Left ventricle myocardium inferior (tissue), 1 donor: Measurements from ENCODE around the gene OTOGL. TPM values are rescaled to one million over a fixed set of nuclear protein-coding genes. Genes with fewer than 3 reads are reported as not detected.

Experiments used
- DNase-seq: peaks from one replicate; pipeline ENCODE4 v3.0.0-alpha.2; 2020
- H3K27ac ChIP-seq: fragments of 200-600 bp; replicated peaks from 2 replicates; pipeline ENCODE4 v1.8.0; 2021
- H3K27me3 ChIP-seq: fragments of 200-600 bp; 2 replicates; pipeline ENCODE4 v1.8.0; 2021; ENCODE audit warnings: low read depth
- H3K36me3 ChIP-seq: fragments of 200-600 bp; 2 replicates; pipeline ENCODE4 v1.8.0; 2021
- H3K4me1 ChIP-seq: fragments of 200-600 bp; 2 replicates; pipeline ENCODE4 v1.8.0; 2021
- H3K4me3 ChIP-seq: fragments of 200-600 bp; 2 replicates; pipeline ENCODE4 v1.8.0; 2021; ENCODE audit warnings: mild to moderate bottlenecking, moderate library complexity
- H3K9me3 ChIP-seq: fragments of 200-600 bp; replicated peaks from 2 replicates; pipeline ENCODE4 v1.8.0; 2021
- CTCF ChIP-seq: fragments of 200-600 bp; IDR thresholded peaks from 2 replicates; pipeline ENCODE4 v1.8.0; 2021; ENCODE audit warnings: antibody characterized with exemption, mild to moderate bottlenecking, borderline replicate concordance
- intact Hi-C: fragments of 100-400 bp; cut with micrococcal nuclease; formaldehyde crosslinking; loops from one replicate; pipeline ENCODE4 v1.11.0; 2022
- total RNA-seq: library from RNA; stranded (reverse); fragmentation: NEBNext Ultra II Directional; extraction: Animal tissue kit (Norgen Biotek cat#: 25700); gene quantifications from one replicate; pipeline ENCODE4 v1.2.1, GENCODE V29; 2021
- donor health status: DM: no; HTN: yes; CAD: no; lungs with severe emphysema.

The OTOGL gene
- total RNA-seq, 1 donor from 2014 or later, result 0.27 TPM

GRCh38 chr12:80166751-80167150 lies 67.4 kb downstream of the OTOGL start:
- intact Hi-C loops, result no loop called here

GRCh38 chr12:80168936-80169335 lies 69.6 kb downstream of the OTOGL start:
- H3K4me1 ChIP-seq, result no peaks in the 10 kb centered on the region
- no peak overlapping the region for H3K27ac ChIP-seq
- intact Hi-C loops, result no loop called here
- no peaks in the 10 kb centered on the region for H3K36me3 ChIP-seq
- no peaks in the 10 kb centered on the region for H3K27me3 ChIP-seq
- TF ChIP-seq CTCF, result no peak
- no peaks in the 10 kb centered on the region for H3K9me3 ChIP-seq
- no peak for DNase-seq
- no peak overlapping the region for H3K4me3 ChIP-seq

More at GRCh38 chr12:80166751-80167150, 67.4 kb downstream of the OTOGL start:
- Histone ChIP-seq H3K4me1 (no peaks in the 10 kb centered on the region), H3K27me3 (no peaks in the 10 kb centered on the region), H3K4me3 (no peak overlapping the region), H3K9me3 (no peaks in the 10 kb centered on the region), H3K27ac (no peak overlapping the region), H3K36me3 (no peaks in the 10 kb centered on the region)
- no peak for TF ChIP-seq CTCF
- no peak for DNase-seq

- no peak for TF ChIP-seq CTCF
- H3K27me3 ChIP-seq, result no peaks in the 10 kb centered on the region
- H3K9me3 ChIP-seq, result no peaks in the 10 kb centered on the region
- no peak for DNase-seq
- H3K27ac ChIP-seq, result no peak overlapping the region
- H3K4me3 ChIP-seq, result no peak overlapping the region
- intact Hi-C loops, result no loop called here
- no peaks in the 10 kb centered on the region for H3K36me3 ChIP-seq
- H3K4me1 ChIP-seq, result no peaks in the 10 kb centered on the region
These were observed 71.6 kb downstream of the OTOGL start for GRCh38 chr12:80170915-80171314.

- H3K4me3 ChIP-seq, result no peak overlapping the region
- H3K27ac ChIP-seq, result no peak overlapping the region
- TF ChIP-seq CTCF, result no peak
- H3K9me3 ChIP-seq, result no peaks in the 10 kb centered on the region
- no peaks in the 10 kb centered on the region for H3K4me1 ChIP-seq
- no peaks in the 10 kb centered on the region for H3K27me3 ChIP-seq
- no peak for DNase-seq
- intact Hi-C loops, result no loop called here
- H3K36me3 ChIP-seq, result no peaks in the 10 kb centered on the region
These were observed 73.9 kb downstream of the OTOGL start for GRCh38 chr12:80173083-80173864.

GRCh38 chr12:80175307-80175930 lies 76.1 kb downstream of the OTOGL start:
- DNase-seq, result no peak
- no peaks in the 10 kb centered on the region for H3K4me1 ChIP-seq
- H3K4me3 ChIP-seq, result no peak overlapping the region
- no peak for TF ChIP-seq CTCF
- no peaks in the 10 kb centered on the region for H3K27me3 ChIP-seq
- intact Hi-C loops, result no loop called here
- no peaks in the 10 kb centered on the region for H3K36me3 ChIP-seq
- no peaks in the 10 kb centered on the region for H3K9me3 ChIP-seq
- H3K27ac ChIP-seq, result no peak overlapping the region
